ENCODE measurements around the gene NUDCD3.

The NUDCD3 gene

GRCh38 chr7:44375926-44376342 is 114.5 kb downstream of the NUDCD3 start:
- in situ Hi-C loops (cut with HindIII; ENCODE audit: low sequenced_read_pairs), result no loop called here
- DNase-seq (ENCODE audit: low read depth, low spot score), result no peak

GRCh38 chr7:44375236-44375699 is 115.2 kb downstream of the NUDCD3 start:
- in situ Hi-C loops (cut with HindIII; ENCODE audit: low sequenced_read_pairs), result no loop called here
- TF ChIP-seq CTCF (IDR thresholded peaks at IDR 0.05; ENCODE audit: low read depth, low read length), result peak; percentile 23
- no peak for DNase-seq (ENCODE audit: low read depth, low spot score)
- no peak overlapping the region for H3K4me3 ChIP-seq (ENCODE audit: low read depth, low read length)

More at GRCh38 chr7:44375926-44376342, 114.5 kb downstream of the NUDCD3 start:
- H3K4me3 ChIP-seq (ENCODE audit: low read depth, low read length), result no peak overlapping the region
- no peak for TF ChIP-seq CTCF (IDR thresholded peaks at IDR 0.05; ENCODE audit: low read depth, low read length)

DNA sequence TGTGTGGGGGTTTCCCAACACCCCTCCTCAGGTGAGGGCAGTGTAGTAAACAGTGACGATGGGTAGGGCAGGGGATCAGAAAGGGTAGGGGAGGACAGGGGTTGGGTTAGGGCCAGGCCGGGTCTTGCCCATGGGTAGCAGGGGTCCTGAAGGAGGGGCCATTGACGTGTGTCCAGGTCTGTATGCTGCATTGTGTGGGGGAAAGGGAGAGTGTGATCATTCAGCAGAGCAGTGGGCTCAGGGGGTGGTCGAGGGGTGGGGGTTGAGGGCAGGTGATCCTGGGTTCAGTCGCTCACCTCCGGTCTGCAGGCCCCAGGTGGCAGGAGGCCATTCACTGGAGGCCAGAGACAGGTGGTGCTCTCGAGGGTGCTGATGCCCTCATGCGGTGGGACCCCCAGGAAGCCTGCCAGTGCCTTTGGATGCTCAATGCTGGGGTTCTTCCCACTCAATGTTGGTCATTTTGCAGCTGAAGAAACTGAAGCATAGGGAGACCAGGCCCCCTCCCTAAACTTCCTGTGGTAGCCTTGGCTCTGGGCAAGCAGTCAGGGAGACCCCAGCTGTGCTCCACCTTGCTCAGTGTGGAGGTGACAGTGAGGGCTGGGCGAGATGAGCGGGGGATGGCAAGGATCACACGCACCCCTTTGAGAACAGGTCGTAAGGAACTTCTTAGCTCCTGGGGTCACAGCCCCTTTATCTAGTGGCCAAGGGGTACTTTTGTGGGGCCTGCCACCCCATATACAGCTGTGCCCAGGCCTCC is 116.3 kb downstream of the NUDCD3 start:
- no peak for DNase-seq (ENCODE audit: low read depth, low spot score)
- in situ Hi-C loops (cut with HindIII; ENCODE audit: low sequenced_read_pairs), result no loop called here
- no peak for TF ChIP-seq CTCF (IDR thresholded peaks at IDR 0.05; ENCODE audit: low read depth, low read length)
- no peak overlapping the region for H3K4me3 ChIP-seq (ENCODE audit: low read depth, low read length)

- no peak for DNase-seq (ENCODE audit: low read depth, low spot score)
- H3K4me3 ChIP-seq (ENCODE audit: low read depth, low read length), result no peak overlapping the region
- TF ChIP-seq CTCF (IDR thresholded peaks at IDR 0.05; ENCODE audit: low read depth, low read length), result no peak
- in situ Hi-C loops (cut with HindIII; ENCODE audit: low sequenced_read_pairs), result no loop called here
Observed at GRCh38 chr7:44373418-44373740, 117.1 kb downstream of the NUDCD3 start.

DNA sequence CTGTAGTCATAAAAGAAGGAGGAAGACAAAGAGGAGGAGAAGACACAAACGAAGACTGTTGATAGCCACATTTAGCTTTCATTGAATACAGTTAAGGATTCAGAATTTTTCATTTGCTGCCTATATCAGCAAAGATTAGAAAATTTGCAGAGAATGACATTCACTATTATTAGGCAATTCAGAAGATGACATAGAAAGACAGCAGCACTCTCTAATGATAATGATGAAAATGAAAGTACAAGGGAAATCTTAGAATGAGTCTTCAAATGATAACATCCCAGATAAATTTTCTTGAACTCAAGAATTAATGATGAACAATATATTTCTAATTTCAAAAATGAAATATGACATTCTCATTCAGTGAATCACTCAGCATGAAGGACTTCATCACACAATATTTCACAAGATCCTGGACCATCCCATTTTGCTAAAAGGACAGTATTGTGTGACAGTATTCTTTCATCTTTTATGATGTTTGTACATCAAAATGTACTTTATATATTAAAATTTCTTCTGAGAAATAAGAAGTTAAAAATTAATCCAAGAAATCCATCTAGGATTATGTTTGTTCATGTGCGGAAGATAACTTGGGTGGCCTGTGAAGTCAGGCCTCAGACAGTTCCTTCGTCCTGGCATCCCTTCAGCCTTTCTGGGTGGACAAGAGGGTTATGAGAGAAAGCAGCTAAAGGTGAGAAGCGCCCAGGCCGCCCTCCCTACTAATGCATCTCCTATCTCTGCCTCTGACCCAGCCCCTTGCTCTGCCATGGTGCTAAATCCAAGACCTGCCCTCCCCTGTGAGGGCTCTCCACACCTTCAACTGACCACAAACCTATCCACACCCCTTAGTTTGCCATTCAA is 117.7 kb downstream of the NUDCD3 start:
- in situ Hi-C loops (cut with HindIII; ENCODE audit: low sequenced_read_pairs), result no loop called here
- DNase-seq (ENCODE audit: low read depth, low spot score), result no peak
- no peak overlapping the region for H3K4me3 ChIP-seq (ENCODE audit: low read depth, low read length)
- TF ChIP-seq CTCF (IDR thresholded peaks at IDR 0.05; ENCODE audit: low read depth, low read length), result no peak

DNA sequence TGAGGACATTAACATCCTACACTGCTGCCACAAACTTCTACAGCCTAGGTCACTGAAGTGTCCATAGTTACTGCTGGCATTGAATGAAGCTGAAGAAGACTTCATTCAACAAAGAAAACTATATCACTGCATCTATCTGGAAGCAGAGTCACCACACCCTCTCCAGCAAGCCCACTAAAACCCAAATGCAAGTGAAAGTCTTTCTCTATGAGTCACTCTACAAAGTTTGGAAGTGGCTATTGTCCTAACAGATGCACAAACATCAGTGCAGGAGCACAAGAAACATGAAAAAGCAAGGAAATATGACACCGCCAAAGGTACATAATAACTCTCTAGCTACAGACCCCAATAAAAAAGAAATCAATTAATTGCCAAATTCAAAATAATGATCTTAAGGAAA is 121.6 kb downstream of the NUDCD3 start:
- no peak for TF ChIP-seq CTCF (IDR thresholded peaks at IDR 0.05; ENCODE audit: low read depth, low read length)
- in situ Hi-C loops (cut with HindIII; ENCODE audit: low sequenced_read_pairs), result no loop called here
- no peak overlapping the region for H3K4me3 ChIP-seq (ENCODE audit: low read depth, low read length)
- DNase-seq (ENCODE audit: low read depth, low spot score), result no peak

All from astrocyte of the spinal cord (primary cell).